Heart left ventricle (tissue), 16 donors: Measurements from ENCODE around the gene FAM83C. TPM values are rescaled to one million over a fixed set of nuclear protein-coding genes. Genes with fewer than 3 reads are reported as not detected.

Source experiments
- ATAC-seq, 4 donors: fragments of 200-7000 bp; cut with Tn5 transposase; one replicate each; pipeline ENCODE4 v1.9.1; 2020 to 2022; ENCODE audit warnings: moderate library complexity in 4 of 4, mild to moderate bottlenecking in 3 of 4, moderate number of reproducible peaks in 1 of 4
- DNase-seq, 5 donors: peaks; one replicate each; pipeline ENCODE4 v3.0.0-alpha.2; 2020
- H3K27ac ChIP-seq, 12 donors: fragments of 200-600 bp; sonication (generic) in 4 of 12; one replicate each; pipeline versions ENCODE4 v1.5.0 to v1.8.0; 2016 to 2022; ENCODE audit warnings: mild to moderate bottlenecking in 2 of 12
- H3K27me3 ChIP-seq, 9 donors: fragments of 200-600 bp; sonication (generic) in 2 of 9; one replicate each; pipeline versions ENCODE4 v1.5.1 to v1.8.0; 2016 to 2022; ENCODE audit warnings: mild to moderate bottlenecking in 3 of 9
- H3K36me3 ChIP-seq, 9 donors: fragments of 200-600 bp; sonication (generic) in 2 of 9; one replicate each; pipeline versions ENCODE4 v1.5.0 to v1.8.0; 2018 to 2022; ENCODE audit warnings: mild to moderate bottlenecking in 2 of 9
- H3K4me1 ChIP-seq, 12 donors: fragments of 200-600 bp; sonication (generic) in 4 of 12; one replicate each; pipeline versions ENCODE4 v1.5.0 to v1.8.0; 2016 to 2022; ENCODE audit warnings: mild to moderate bottlenecking in 3 of 12
- H3K4me3 ChIP-seq, 12 donors: fragments of 200-600 bp; sonication (generic) in 4 of 12; one replicate each; pipeline versions ENCODE4 v1.5.0 to v1.8.0; 2017 to 2022; ENCODE audit warnings: mild to moderate bottlenecking in 9 of 12, moderate library complexity in 4 of 12
- H3K9me3 ChIP-seq, 12 donors: fragments of 200-600 bp; sonication (generic) in 4 of 12; one replicate each; pipeline versions ENCODE4 v1.5.0 to v1.8.0; 2016 to 2022; ENCODE audit warnings: mild to moderate bottlenecking in 1 of 12
- CTCF ChIP-seq, 12 donors: fragments of 200-600 bp; sonication (generic) in 4 of 12; IDR thresholded peaks; one replicate each; pipeline versions ENCODE4 v1.5.0 to v1.8.0; 2018 to 2022; ENCODE audit warnings: antibody characterized with exemption in 12 of 12, mild to moderate bottlenecking in 5 of 12
- POLR2A ChIP-seq, 2 donors: fragments of 450-650 bp; IDR thresholded peaks; one replicate each; pipeline ENCODE4 v1.6.1; 2017; ENCODE audit warnings: antibody characterized with exemption in 2 of 2, mild to moderate bottlenecking in 2 of 2, moderate library complexity in 2 of 2
- WGBS, 4 donors: extraction: QIAGEN DNeasy Blood & Tissue Kit in 2 of 4; methylation state at CpG; one replicate each; pipeline versions ENCODE4 v1.1.5 to v1.1.7; 2013 to 2018; 5-methylcytosine and 5-hydroxymethylcytosine counted together
- intact Hi-C, 10 donors: fragments of 100-400 bp; cut with DNase I; formaldehyde crosslinking; loops; one replicate each; pipeline versions ENCODE4 v1.11.1 to v1.14.2; 2022
- polyA plus RNA-seq, 2 donors: library from polyadenylated mRNA; stranded (reverse); fragments of 200-250 nt; gene quantifications; one replicate each; pipeline ENCODE4 v1.2.3, GENCODE V29; 2013
- total RNA-seq, 9 donors: library from RNA; depleted of rRNA in 2 of 9; stranded (reverse); fragments of >200 nt in 2 of 9; fragmentation: NEBNext Ultra II Directional in 3 of 9; extraction: Animal tissue kit (Norgen Biotek cat#: 25700) in 3 of 9; gene quantifications; one replicate each; pipeline versions ENCODE4 v1.1.0 to v1.2.4, GENCODE V29; 2016 to 2023
- donor health status: ischemic (EF 13 %, LVEDD 7.1; RV severe dilation, severe dysfunction).
- donor health status: healthy with polysubstance abuse.
- donor health status: DM: no; HTN: yes; CAD: no.
- donor health status: DM: no; HTN: no; CAD: no.
- donor health status: ischemic (EF 25% LVEDD 6.9; RV normal size, moderate dysfunction).
- donor health status: ischemic (EF 25% LVEDD 5.7; RV mildly dilated, moderate dysfunction).
- donor health status: healthy.
- donor health status: DM: yes; HTN: yes; CAD: no.
- donor health status: ischemic (EF 35%, LVEDD 5.7; RV mildly dilated, moderate dysfunction).
- donor health status: nonischemic (EF 11% LVEDD 7.7; RV severe dilation, severe dysfunction).
- donor health status: DM: yes; HTN: yes; CAD: no.
- donor health status: PGD.
- donor health status: ischemic (EF 29% LVEDD 5.4; RV normal size, mild dysfunction).
- donor health status: nonischemic (EF 23%, LVEDD 6.1; RV moderate dilation, normal function).

FAM83C gene
- total and polyA plus RNA-seq, 11 donors = not detected

GRCh38 chr20:35295674-35296073, 3.4 kb upstream of the FAM83C start:
- intact Hi-C loops = no loop called here
- TF ChIP-seq CTCF (IDR thresholded peaks at IDR 0.05) (no peak), POLR2A (IDR thresholded peaks at IDR 0.05) (no peak)

GRCh38 chr20:35295058-35295457, 2.8 kb upstream of the FAM83C start:
- Histone ChIP-seq H3K4me1 (peaks cover 0 to 8% (median 0%) of the 10 kb centered on the region in 12 donors), H3K9me3 (no peaks in the 10 kb centered on the region), H3K36me3 (no peaks in the 10 kb centered on the region), H3K27me3 (peaks cover 0 to 37% (median 4%) of the 10 kb centered on the region in 9 donors), H3K27ac (no peak overlapping the region), H3K4me3 (no peak overlapping the region)
- WGBS, 4 donors = 76 to 85% (median 83%) methylated on average over 8 of the region's 8 CpGs
- no peak for DNase-seq
- TF ChIP-seq POLR2A (IDR thresholded peaks at IDR 0.05) (no peak), CTCF (IDR thresholded peaks at IDR 0.05) (no peak)
- intact Hi-C loops = no loop called here
- no peak for ATAC-seq

More at GRCh38 chr20:35295674-35296073, 3.4 kb upstream of the FAM83C start:
- H3K27me3 ChIP-seq = peaks cover 0 to 37% (median 4%) of the 10 kb centered on the region in 9 donors
- H3K4me3 ChIP-seq = no peak overlapping the region
- H3K27ac ChIP-seq = no peak overlapping the region
- H3K9me3 ChIP-seq = no peaks in the 10 kb centered on the region
- H3K4me1 ChIP-seq = peaks cover 0 to 8% (median 0%) of the 10 kb centered on the region in 12 donors
- H3K36me3 ChIP-seq = no peaks in the 10 kb centered on the region
- WGBS, 4 donors = 68 to 74% (median 71%) methylated on average over 7 to 8 of the region's 8 CpGs
- ATAC-seq = no peak
- DNase-seq = peak in 1 of 5 donors; percentile 16

DNA sequence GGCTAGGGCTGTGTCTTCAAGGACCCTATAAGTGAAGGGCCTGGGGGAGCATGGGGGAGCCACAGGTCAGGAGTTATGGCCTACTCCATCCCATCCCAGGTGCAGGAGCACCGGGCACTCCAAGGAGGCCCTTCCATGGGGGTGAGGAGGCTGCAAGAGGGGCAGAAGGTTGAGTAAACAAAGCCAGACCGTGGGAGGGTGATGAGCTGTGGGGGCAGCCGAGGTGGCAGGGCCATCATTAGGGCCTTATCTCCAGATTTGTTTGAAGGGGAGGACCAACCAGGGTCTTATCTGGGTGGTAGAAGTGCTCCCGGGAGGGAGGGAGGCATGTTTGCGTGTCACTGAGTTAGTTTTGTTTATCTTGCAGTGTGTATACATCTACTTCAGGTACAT, 2.1 kb upstream of the FAM83C start:
- no peaks in the 10 kb centered on the region for H3K9me3 ChIP-seq
- H3K4me3 ChIP-seq = no peak overlapping the region
- WGBS, 4 donors = 45 to 60% (median 53%) methylated on average over 5 of the region's 5 CpGs
- no peak for TF ChIP-seq CTCF (IDR thresholded peaks at IDR 0.05)
- no peak for TF ChIP-seq POLR2A (IDR thresholded peaks at IDR 0.05)
- intact Hi-C loops = no loop called here
- H3K27ac ChIP-seq = no peak overlapping the region
- H3K27me3 ChIP-seq = peaks cover 0 to 37% (median 4%) of the 10 kb centered on the region in 9 donors
- H3K4me1 ChIP-seq = peaks cover 0 to 8% (median 0%) of the 10 kb centered on the region in 12 donors
- ATAC-seq (no peak), DNase-seq (peak in 1 of 5 donors; percentile 16)
- H3K36me3 ChIP-seq = no peaks in the 10 kb centered on the region

- H3K27me3 ChIP-seq = peaks cover 0 to 37% (median 4%) of the 10 kb centered on the region in 9 donors
- 87 to 91% (median 90%) methylated on average over 19 of the region's 19 CpGs for WGBS, 4 donors
- intact Hi-C loops = no loop called here
These were observed 1.4 kb upstream of the FAM83C start for GRCh38 chr20:35293303-35294292.

More at GRCh38 chr20:35293303-35294292, 1.4 kb upstream of the FAM83C start:
- DNase-seq (peak in 1 of 5 donors; percentile 40), ATAC-seq (no peak)
- Histone ChIP-seq H3K9me3 (no peaks in the 10 kb centered on the region), H3K4me3 (no peak overlapping the region), H3K36me3 (no peaks in the 10 kb centered on the region), H3K27ac (no peak overlapping the region), H3K4me1 (peaks cover 0 to 8% (median 0%) of the 10 kb centered on the region in 12 donors)
- TF ChIP-seq POLR2A (IDR thresholded peaks at IDR 0.05) = no peak
